HEK293T (cell line): Measurements from ENCODE around the gene SETDB2.

ENCODE experiments used
- CTCF ChIA-PET: fragments of 350-600 bp; formaldehyde crosslinking; extraction: SDS; loops from one replicate; lab custom pipeline; 2021; ENCODE audit warnings: antibody characterized with exemption, inconsistent platforms; lab: Yijun Ruan, JAX
- POLR2A ChIA-PET: fragments of 350-600 bp; formaldehyde crosslinking; extraction: SDS; loops from one replicate; lab custom pipeline; 2020; ENCODE audit warnings: antibody characterized with exemption, inconsistent platforms; lab: Yijun Ruan, JAX
- DNase-seq: peaks from one replicate; pipeline ENCODE4 v3.0.0; 2012; ENCODE audit warnings: mixed read lengths; ENCODE audit errors: extremely low spot score
- ARNT ChIP-seq: fragments of 450-650 bp; IDR thresholded peaks from 2 replicates; pipeline ENCODE4 v1.6.1; 2017; ENCODE audit warnings: mild to moderate bottlenecking
- BHLHE40 ChIP-seq: fragments of 450-650 bp; IDR thresholded peaks from 2 replicates; pipeline ENCODE4 v1.6.1; 2016; ENCODE audit warnings: mild to moderate bottlenecking, moderate library complexity, borderline replicate concordance
- CTBP1 ChIP-seq: fragments of 450-650 bp; IDR thresholded peaks from 2 replicates; pipeline ENCODE4 v1.6.1; 2016; ENCODE audit warnings: borderline replicate concordance
- ELF4 ChIP-seq: fragments of 450-650 bp; IDR thresholded peaks from 2 replicates; pipeline ENCODE4 v1.6.1; 2017; ENCODE audit warnings: antibody characterized with exemption
- FOXA1 ChIP-seq: fragments of 450-650 bp; IDR thresholded peaks from 2 replicates; pipeline ENCODE4 v1.6.1; 2016; ENCODE audit warnings: mild to moderate bottlenecking
- FOXK2 ChIP-seq: fragments of 450-650 bp; IDR thresholded peaks from 2 replicates; pipeline ENCODE4 v1.6.1; 2016; ENCODE audit warnings: mild to moderate bottlenecking
- FOXM1 ChIP-seq: fragments of 450-650 bp; IDR thresholded peaks from 2 replicates; pipeline ENCODE4 v1.6.1; 2017; ENCODE audit warnings: mild to moderate bottlenecking, borderline replicate concordance
- HDGF ChIP-seq: fragments of 450-650 bp; IDR thresholded peaks from 2 replicates; pipeline ENCODE4 v1.6.1; 2017; ENCODE audit warnings: antibody characterized with exemption, borderline replicate concordance
- L3MBTL2 ChIP-seq: fragments of 450-650 bp; conservative IDR thresholded peaks from 2 replicates; pipeline ENCODE4 v1.6.1; 2016; ENCODE audit warnings: mild to moderate bottlenecking
- LEF1 ChIP-seq: fragments of 450-650 bp; IDR thresholded peaks from 2 replicates; pipeline ENCODE4 v1.6.1; 2017; ENCODE audit warnings: mild to moderate bottlenecking, borderline replicate concordance
- NFRKB ChIP-seq: fragments of 450-650 bp; IDR thresholded peaks from 2 replicates; pipeline ENCODE4 v1.6.1; 2016; ENCODE audit warnings: mild to moderate bottlenecking, moderate library complexity
- PKNOX1 ChIP-seq: fragments of 450-650 bp; IDR thresholded peaks from 2 replicates; pipeline ENCODE4 v1.6.1; 2016
- SP1 ChIP-seq: fragments of 450-650 bp; IDR thresholded peaks from 2 replicates; pipeline ENCODE4 v1.6.1; 2017
- SUZ12 ChIP-seq: fragments of 450-650 bp; IDR thresholded peaks from 2 replicates; pipeline ENCODE4 v1.6.1; 2016; ENCODE audit warnings: mild to moderate bottlenecking
- TARDBP ChIP-seq: fragments of 450-650 bp; IDR thresholded peaks from 2 replicates; pipeline ENCODE4 v1.6.1; 2016
- ZNF384 ChIP-seq: fragments of 450-650 bp; IDR thresholded peaks from 2 replicates; pipeline ENCODE4 v1.6.1; 2016

The SETDB2 gene

GRCh38 chr13:49409008-49409407, 35.1 kb upstream of the SETDB2 start:
- CTCF ChIA-PET, result interaction anchor here (0.6 kb wide), 1 partner anchor 526 kb away, joined by 3 read pairs; no protein-coding TSS in a partner anchor
- POLR2A ChIA-PET, result no interaction called here
- TF ChIP-seq FOXA1 (no peak), HDGF (no peak), SUZ12 (no peak), FOXM1 (no peak), ELF4 (no peak), NFRKB (no peak), LEF1 (no peak), ZNF384 (no peak), FOXK2 (no peak), PKNOX1 (no peak), CTBP1 (no peak), SP1 (no peak), TARDBP (no peak), ARNT (no peak), BHLHE40 (no peak), L3MBTL2 (no peak)
- no peak for DNase-seq

DNA sequence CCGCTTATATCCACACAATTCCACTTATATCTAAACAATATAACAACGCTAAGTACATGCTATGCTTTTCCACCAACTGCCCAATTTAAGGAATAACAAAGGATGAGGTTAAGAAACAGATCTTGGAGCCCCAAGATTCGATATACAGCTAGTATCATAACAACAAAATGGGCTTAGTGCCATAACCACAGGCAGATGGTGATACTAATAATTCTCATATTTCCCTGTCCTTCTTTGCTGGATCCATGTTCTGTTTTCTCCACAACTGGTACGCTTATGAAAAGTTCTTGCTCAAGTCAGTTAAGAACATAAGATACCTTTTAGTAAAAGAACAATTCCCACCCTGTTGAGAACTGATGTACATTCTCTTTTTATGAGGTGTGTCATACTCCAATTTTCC, 34.1 kb upstream of the SETDB2 start:
- DNase-seq, result no peak
- TF ChIP-seq L3MBTL2 (no peak), TARDBP (no peak), NFRKB (no peak), ZNF384 (no peak), BHLHE40 (no peak), CTBP1 (no peak), ELF4 (no peak)
- CTCF ChIA-PET, result no interaction called here
- POLR2A ChIA-PET, result no interaction called here

GRCh38 chr13:49410477-49410876, 33.6 kb upstream of the SETDB2 start:
- DNase-seq, result no peak
- TF ChIP-seq CTBP1 (no peak), FOXK2 (no peak), TARDBP (no peak), HDGF (no peak), ARNT (no peak), FOXA1 (no peak), SP1 (no peak), BHLHE40 (no peak), ELF4 (no peak), ZNF384 (no peak), FOXM1 (no peak), L3MBTL2 (no peak), SUZ12 (no peak), PKNOX1 (no peak), NFRKB (no peak)
- CTCF ChIA-PET, result no interaction called here
- POLR2A ChIA-PET, result no interaction called here

GRCh38 chr13:49411353-49411752, 32.7 kb upstream of the SETDB2 start:
- TF ChIP-seq CTBP1 (no peak), SP1 (no peak)
- ChIA-PET CTCF (no interaction called here), POLR2A (no interaction called here)
- DNase-seq, result no peak

DNA sequence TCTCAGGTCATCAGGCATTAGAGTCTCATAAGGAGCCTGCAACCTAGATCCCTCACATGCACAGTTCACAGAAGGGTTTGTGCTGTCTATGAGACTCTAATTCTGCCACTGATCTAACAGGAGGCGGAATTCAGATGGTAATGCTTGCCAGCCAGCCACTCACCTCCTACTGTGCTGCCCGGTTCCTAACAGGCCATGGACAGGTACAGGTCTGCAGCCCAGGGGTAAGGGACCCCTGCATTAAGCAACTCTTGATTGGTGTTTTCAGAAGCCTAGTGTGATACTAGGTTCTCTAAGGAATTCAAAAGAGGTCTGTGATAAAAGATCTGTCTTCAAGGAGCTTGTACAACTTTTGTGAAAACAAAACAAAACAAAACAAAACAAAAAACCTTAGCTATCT, 31.3 kb upstream of the SETDB2 start:
- no peak for TF ChIP-seq TARDBP
- TF ChIP-seq LEF1, result no peak
- TF ChIP-seq SUZ12, result no peak
- no peak for TF ChIP-seq CTBP1
- TF ChIP-seq FOXK2, result no peak
- no peak for TF ChIP-seq BHLHE40
- no peak for TF ChIP-seq FOXM1
- no peak for TF ChIP-seq FOXA1
- TF ChIP-seq SP1, result no peak
- TF ChIP-seq ELF4, result no peak
- ChIA-PET POLR2A (no interaction called here), CTCF (no interaction called here)
- no peak for DNase-seq

- TF ChIP-seq ARNT (no peak), FOXA1 (no peak), CTBP1 (no peak), ELF4 (no peak), SP1 (no peak), NFRKB (no peak), FOXM1 (no peak), PKNOX1 (no peak), ZNF384 (no peak), HDGF (no peak), LEF1 (no peak), FOXK2 (no peak), L3MBTL2 (no peak), SUZ12 (no peak)
- POLR2A ChIA-PET, result no interaction called here
- CTCF ChIA-PET, result no interaction called here
- no peak for DNase-seq
Measured at GRCh38 chr13:49417161-49417560, 26.9 kb upstream of the SETDB2 start.

- ChIA-PET CTCF (no interaction called here), POLR2A (no interaction called here)
- DNase-seq, result no peak
- TF ChIP-seq CTBP1 (no peak), SUZ12 (no peak), BHLHE40 (no peak), FOXA1 (no peak), NFRKB (no peak), TARDBP (no peak), HDGF (no peak), L3MBTL2 (no peak), ARNT (no peak), ZNF384 (no peak), FOXK2 (no peak), SP1 (no peak), LEF1 (no peak), ELF4 (no peak), FOXM1 (no peak), PKNOX1 (no peak)
Measured at GRCh38 chr13:49418206-49418605, 25.9 kb upstream of the SETDB2 start.
